CD4-positive, alpha-beta memory T cell (primary cell): ENCODE measurements around the gene DGKZ. TPM values are rescaled to one million over a fixed set of nuclear protein-coding genes. Genes with fewer than 3 reads are reported as not detected.
"Not testable (repeated sequence)": the region's sequence is repeated elsewhere in the genome, so short reads cannot be mapped to it uniquely, and the experiment has no call there.

ENCODE experiments used
- CTCF ChIA-PET: fragments of 350-600 bp; sonication (Branson Sonifier 250); formaldehyde crosslinking; loops from one replicate; lab custom pipeline; 2021; ENCODE audit warnings: inconsistent platforms; ENCODE audit not compliant: partially characterized antibody; lab: Charles Lee
- POLR2A ChIA-PET: fragments of 350-600 bp; sonication (Branson Sonifier 250); formaldehyde crosslinking; loops from one replicate; lab custom pipeline; 2021; ENCODE audit not compliant: partially characterized antibody; lab: Charles Lee
- DNase-seq, 5 donors: peaks; one replicate each; pipeline versions ENCODE4 v3.0.0 to v3.0.0-alpha.2; 2020 to 2022; ENCODE audit warnings: mixed read lengths in 1 of 5
- H3K27ac ChIP-seq: one replicate; pipeline ENCODE4 v1.7.0; 2013; ENCODE audit warnings: low read depth, low read length
- H3K27me3 ChIP-seq: 2 replicates; pipeline ENCODE4 v1.7.0; 2013; ENCODE audit warnings: mild to moderate bottlenecking, low read length, moderate library complexity; ENCODE audit not compliant: insufficient read depth
- H3K36me3 ChIP-seq: 2 replicates; pipeline ENCODE4 v1.7.0; 2013; ENCODE audit warnings: mild to moderate bottlenecking, low read length, moderate library complexity; ENCODE audit not compliant: insufficient read depth
- H3K4me1 ChIP-seq: 2 replicates; pipeline ENCODE4 v1.7.0; 2013; ENCODE audit warnings: mild to moderate bottlenecking, low read length, moderate library complexity; ENCODE audit not compliant: insufficient read depth
- H3K4me3 ChIP-seq, 2 donors: one replicate each; pipeline ENCODE4 v1.7.0; 2013; ENCODE audit warnings: low read length in 2 of 2, mild to moderate bottlenecking in 1 of 2
- H3K9me3 ChIP-seq, 2 donors: one replicate each; pipeline ENCODE4 v1.7.0; 2013; ENCODE audit warnings: low read length in 2 of 2, control low read depth in 1 of 2; ENCODE audit not compliant: control insufficient read depth in 1 of 2
- H3K27ac Mint-ChIP-seq, 7 donors: one replicate each; pipeline ENCODE4 v1.8.0; 2020 to 2021; ENCODE audit warnings: mixed read lengths in 7 of 7, mild to moderate bottlenecking in 6 of 7, inconsistent platforms in 3 of 7, moderate library complexity in 3 of 7
- H3K27me3 Mint-ChIP-seq, 2 donors: one replicate each; pipeline ENCODE4 v1.8.0; 2020 to 2021; ENCODE audit warnings: mixed read lengths in 2 of 2
- H3K36me3 Mint-ChIP-seq, 2 donors: one replicate each; pipeline ENCODE4 v1.8.0; 2020 to 2021; ENCODE audit warnings: mixed read lengths in 2 of 2, inconsistent platforms in 1 of 2, mild to moderate bottlenecking in 1 of 2
- H3K4me1 Mint-ChIP-seq, 4 donors: one replicate each; pipeline ENCODE4 v1.8.0; 2020 to 2021; ENCODE audit warnings: mixed read lengths in 4 of 4, mild to moderate bottlenecking in 1 of 4
- H3K4me3 Mint-ChIP-seq, 8 donors: one replicate each; pipeline ENCODE4 v1.8.0; 2020 to 2021; ENCODE audit warnings: mixed read lengths in 8 of 8, mild to moderate bottlenecking in 7 of 8, moderate library complexity in 6 of 8, inconsistent platforms in 3 of 8
- H3K9me3 Mint-ChIP-seq, 8 donors: one replicate each; pipeline ENCODE4 v1.8.0; 2020 to 2021; ENCODE audit warnings: mixed read lengths in 8 of 8, mild to moderate bottlenecking in 5 of 8, inconsistent platforms in 3 of 8, moderate library complexity in 1 of 8
- intact Hi-C: fragments of 100-400 bp; cut with micrococcal nuclease; formaldehyde crosslinking; loops from one replicate; pipeline ENCODE4 v1.15.1; 2023
- polyA plus RNA-seq, 2 donors: library from polyadenylated mRNA; unstranded; fragments of 300-500 nt; fragmentation: Illumina TruSeq; gene quantifications; one replicate each; pipeline ENCODE4 v1.2.3, GENCODE V29; 2021
- total RNA-seq, 2 experiments: library from RNA; stranded (reverse); gene quantifications; one replicate each; pipeline ENCODE4 v1.2.3, GENCODE V29; 2021

The DGKZ gene
- total and polyA plus RNA-seq, 4 experiments from 2014 or later, result 34.8 to 235 (median 154) TPM

DNA sequence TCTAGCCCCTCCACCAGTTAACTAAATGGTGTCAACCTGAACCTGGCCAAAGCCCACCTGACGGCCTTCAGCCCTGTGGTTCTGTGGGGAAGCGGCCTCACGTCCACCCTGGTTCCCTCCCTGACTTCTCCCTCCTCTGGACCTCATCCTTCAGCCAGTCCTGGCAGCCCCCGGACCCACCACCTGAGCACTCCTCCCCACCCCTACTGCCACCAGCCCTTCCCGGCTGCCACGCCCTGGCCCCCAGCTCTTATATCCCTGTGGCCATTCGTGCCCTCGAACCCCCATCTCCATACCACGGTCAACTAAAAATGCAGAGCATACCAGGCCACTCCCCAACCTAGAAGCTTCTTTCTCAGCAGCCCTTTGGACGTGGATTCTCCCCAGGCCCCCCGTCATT, 30.0 kb downstream of the DGKZ start:
- Histone ChIP-seq H3K27ac (no peak overlapping the region), H3K9me3 (no peaks in the 10 kb centered on the region), H3K4me3 (no peak overlapping the region), H3K27me3 (peaks cover under 1% of the 10 kb centered on the region), H3K4me1 (peaks cover 4% of the 10 kb centered on the region), H3K36me3 (peaks cover 40% of the 10 kb centered on the region)
- ChIA-PET CTCF (interaction anchor here (0.7 to 3.1 kb wide), 4 partner anchors 12 to 33 kb away, joined by 3 to 14 read pairs (median 4); no protein-coding TSS in a partner anchor), POLR2A (interaction anchor here (1.0 to 4.3 kb wide), 6 partner anchors 8 to 32 kb away, joined by 3 to 34 read pairs (median 6); partner anchors contain the start of gene DGKZ)
- peaks cover 0 to 2% (median 0%) of the 10 kb centered on the region in 8 donors for H3K9me3 Mint-ChIP-seq
- H3K36me3 Mint-ChIP-seq, result peaks cover 20 to 42% of the 10 kb centered on the region in 2 donors
- no peak overlapping the region for H3K4me3 Mint-ChIP-seq
- no peak for DNase-seq
- H3K4me1 Mint-ChIP-seq, result peaks cover 4 to 8% (median 6%) of the 10 kb centered on the region in 4 donors
- intact Hi-C loops, result no loop called here
- peaks cover 0 to 5% of the 10 kb centered on the region in 2 donors for H3K27me3 Mint-ChIP-seq
- H3K27ac Mint-ChIP-seq, result peak overlapping the region in 2 of 7 donors; percentile 21 to 26

DNA sequence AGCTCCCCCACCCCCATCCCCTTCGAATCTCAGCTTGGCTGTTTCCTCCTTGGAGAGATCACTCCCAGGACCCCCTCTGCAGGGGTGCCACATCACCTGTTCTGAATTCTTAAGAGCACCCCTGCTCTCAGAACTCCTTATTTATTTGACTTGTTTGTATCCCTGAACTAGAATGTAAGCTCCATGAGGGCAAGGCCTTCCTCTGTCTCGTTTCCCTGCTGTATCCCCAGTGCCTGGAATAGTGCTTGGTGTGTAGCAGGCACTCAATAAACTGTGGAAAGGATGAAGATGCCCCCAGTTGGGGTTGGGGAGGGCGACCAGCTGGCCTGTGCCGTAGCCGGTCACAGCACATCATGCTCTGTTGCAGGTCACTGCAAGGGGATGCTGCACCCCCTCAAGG, 30.6 kb downstream of the DGKZ start:
- ChIA-PET CTCF (interaction anchor here (0.7 to 3.1 kb wide), 5 partner anchors 10 to 34 kb away, joined by 3 to 14 read pairs (median 4); no protein-coding TSS in a partner anchor), POLR2A (interaction anchor here (0.8 to 4.3 kb wide), 8 partner anchors 9 to 45 kb away, joined by 3 to 34 read pairs (median 4); partner anchors contain the start of gene DGKZ)
- no peak overlapping the region for H3K27ac ChIP-seq
- no peak overlapping the region for H3K4me3 ChIP-seq
- peaks cover 10% of the 10 kb centered on the region for H3K4me1 ChIP-seq
- intact Hi-C loops, result no loop called here
- Mint-ChIP-seq H3K27ac (peak overlapping the region in 2 of 7 donors; percentile 21 to 26), H3K27me3 (peaks cover 0 to 5% of the 10 kb centered on the region in 2 donors), H3K9me3 (peaks cover 0 to 2% (median 0%) of the 10 kb centered on the region in 8 donors), H3K4me1 (peaks cover 4 to 9% (median 7%) of the 10 kb centered on the region in 4 donors), H3K4me3 (no peak overlapping the region), H3K36me3 (peaks cover 20 to 39% of the 10 kb centered on the region in 2 donors)
- H3K9me3 ChIP-seq, result no peaks in the 10 kb centered on the region
- peaks cover 5% of the 10 kb centered on the region for H3K27me3 ChIP-seq
- no peak for DNase-seq
- peaks cover 37% of the 10 kb centered on the region for H3K36me3 ChIP-seq

DNA sequence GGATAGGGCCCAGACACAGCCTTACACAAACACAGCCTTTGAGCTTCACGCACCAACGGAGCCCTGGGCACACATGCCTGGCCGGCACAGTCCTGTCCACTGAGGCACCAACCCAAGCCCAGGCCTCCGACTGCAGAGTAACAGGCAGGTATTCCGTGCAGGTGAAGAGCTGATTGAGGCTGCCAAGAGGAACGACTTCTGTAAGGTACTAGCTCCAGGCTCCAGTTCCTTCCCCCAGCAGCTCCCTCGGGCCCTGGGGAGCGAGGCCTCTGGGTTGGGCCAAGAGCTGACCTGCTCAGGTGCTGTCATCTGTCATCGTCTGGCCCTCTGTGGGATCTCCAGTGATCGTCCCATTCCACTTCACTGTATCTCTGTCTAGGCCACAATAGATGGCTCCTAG, 31.0 kb downstream of the DGKZ start:
- Histone ChIP-seq H3K36me3 (peaks cover 37% of the 10 kb centered on the region), H3K27ac (no peak overlapping the region), H3K4me1 (peaks cover 12% of the 10 kb centered on the region), H3K9me3 (no peaks in the 10 kb centered on the region), H3K27me3 (peaks cover 6% of the 10 kb centered on the region), H3K4me3 (no peak overlapping the region)
- Mint-ChIP-seq H3K9me3 (peaks cover 0 to 2% (median 0%) of the 10 kb centered on the region in 8 donors), H3K4me1 (peaks cover 4 to 9% (median 7%) of the 10 kb centered on the region in 4 donors), H3K36me3 (peaks cover 20 to 37% of the 10 kb centered on the region in 2 donors), H3K4me3 (no peak overlapping the region), H3K27ac (peak overlapping the region in 3 of 7 donors; percentile 50 to 63 (median 51)), H3K27me3 (peaks cover 0 to 5% of the 10 kb centered on the region in 2 donors)
- intact Hi-C loops, result no loop called here
- POLR2A ChIA-PET, result interaction anchor here (0.8 to 4.3 kb wide), 8 partner anchors 9 to 46 kb away, joined by 3 to 34 read pairs (median 4); partner anchors contain the start of gene DGKZ
- no peak for DNase-seq
- CTCF ChIA-PET, result interaction anchor here (1.1 to 3.1 kb wide), 4 partner anchors 10 to 28 kb away, joined by 3 to 14 read pairs (median 5); no protein-coding TSS in a partner anchor

DNA sequence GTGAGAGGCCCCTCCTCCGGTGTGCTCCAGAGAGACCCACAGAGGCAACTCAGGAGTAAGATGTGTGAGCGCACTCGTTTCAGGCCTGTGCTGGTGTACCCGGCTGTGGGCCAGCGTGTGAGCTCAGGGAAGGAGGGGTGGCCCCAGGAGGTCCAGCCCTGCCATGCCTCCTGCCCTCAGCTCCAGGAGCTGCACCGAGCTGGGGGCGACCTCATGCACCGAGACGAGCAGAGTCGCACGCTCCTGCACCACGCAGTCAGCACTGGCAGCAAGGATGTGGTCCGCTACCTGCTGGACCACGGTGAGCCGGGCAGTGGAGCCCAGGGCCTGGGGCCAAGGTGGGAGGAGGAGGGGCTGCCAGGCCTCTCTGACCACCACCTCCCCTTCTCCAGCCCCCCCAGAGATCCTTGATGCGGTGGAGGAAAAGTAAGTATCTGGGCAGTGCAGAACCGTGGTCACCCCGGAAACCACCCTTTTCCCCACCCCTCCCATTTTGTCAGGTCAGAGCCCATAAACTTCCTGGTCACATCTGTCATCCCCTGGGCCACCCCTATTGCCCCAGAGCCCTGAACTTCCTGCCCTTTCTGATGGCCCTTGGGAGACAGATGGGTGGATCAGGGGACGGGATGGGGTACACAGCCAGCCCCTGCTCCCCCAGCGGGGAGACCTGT, 31.7 kb downstream of the DGKZ start:
- H3K9me3 ChIP-seq, result no peaks in the 10 kb centered on the region
- CTCF ChIA-PET, result interaction anchor here (1.1 to 3.1 kb wide), 4 partner anchors 10 to 26 kb away, joined by 4 to 14 read pairs (median 5); no protein-coding TSS in a partner anchor
- no peak overlapping the region for H3K4me3 ChIP-seq
- H3K27ac ChIP-seq, result no peak overlapping the region
- intact Hi-C loops, result no loop called here
- H3K4me1 Mint-ChIP-seq, result peaks cover 4 to 9% (median 7%) of the 10 kb centered on the region in 4 donors
- POLR2A ChIA-PET, result interaction anchor here (0.8 to 4.3 kb wide), 9 partner anchors 10 to 46 kb away, joined by 3 to 34 read pairs (median 4); partner anchors contain the start of gene DGKZ
- H3K36me3 ChIP-seq, result peaks cover 31% of the 10 kb centered on the region
- no peak for DNase-seq
- peaks cover 12% of the 10 kb centered on the region for H3K27me3 ChIP-seq
- peaks cover 20 to 37% of the 10 kb centered on the region in 2 donors for H3K36me3 Mint-ChIP-seq
- H3K4me3 Mint-ChIP-seq, result peak overlapping the region in 6 of 8 donors; percentile 38 to 70 (median 61)
- peaks cover 12% of the 10 kb centered on the region for H3K4me1 ChIP-seq
- peaks cover 0 to 2% (median 0%) of the 10 kb centered on the region in 8 donors for H3K9me3 Mint-ChIP-seq
- peaks cover 0 to 11% of the 10 kb centered on the region in 2 donors for H3K27me3 Mint-ChIP-seq
- peak overlapping the region; percentile 41 to 81 (median 73) for H3K27ac Mint-ChIP-seq

DNA sequence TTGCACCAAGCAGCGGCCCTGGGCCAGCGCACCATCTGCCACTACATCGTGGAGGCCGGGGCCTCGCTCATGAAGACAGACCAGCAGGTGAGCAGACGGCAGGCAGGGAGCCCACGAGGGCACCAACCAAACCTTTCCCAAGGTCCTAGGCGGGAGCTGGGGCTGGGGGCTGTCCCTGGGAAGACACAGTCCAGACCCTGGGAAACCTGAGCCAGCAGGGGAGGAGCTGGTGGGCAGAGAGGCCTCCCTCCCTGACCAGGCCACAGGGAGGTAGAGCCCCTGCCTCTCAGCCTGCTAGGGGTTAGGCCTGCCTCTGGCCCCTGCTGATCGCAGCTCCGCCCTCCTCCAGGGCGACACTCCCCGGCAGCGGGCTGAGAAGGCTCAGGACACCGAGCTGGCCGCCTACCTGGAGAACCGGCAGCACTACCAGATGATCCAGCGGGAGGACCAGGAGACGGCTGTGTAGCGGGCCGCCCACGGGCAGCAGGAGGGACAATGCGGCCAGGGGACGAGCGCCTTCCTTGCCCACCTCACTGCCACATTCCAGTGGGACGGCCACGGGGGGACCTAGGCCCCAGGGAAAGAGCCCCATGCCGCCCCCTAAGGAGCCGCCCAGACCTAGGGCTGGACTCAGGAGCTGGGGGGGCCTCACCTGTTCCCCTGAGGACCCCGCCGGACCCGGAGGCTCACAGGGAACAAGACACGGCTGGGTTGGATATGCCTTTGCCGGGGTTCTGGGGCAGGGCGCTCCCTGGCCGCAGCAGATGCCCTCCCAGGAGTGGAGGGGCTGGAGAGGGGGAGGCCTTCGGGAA, 32.4 kb downstream of the DGKZ start:
- Histone ChIP-seq H3K4me1 (peaks cover 12% of the 10 kb centered on the region), H3K36me3 (peaks cover 24% of the 10 kb centered on the region), H3K27me3 (peaks cover 12% of the 10 kb centered on the region)
- peaks cover 0 to 11% of the 10 kb centered on the region in 2 donors for H3K27me3 Mint-ChIP-seq
- H3K9me3 Mint-ChIP-seq, DNase-seq, H3K27ac ChIP-seq, H3K4me3 ChIP-seq, H3K4me1 Mint-ChIP-seq, H3K9me3 ChIP-seq: not testable (repeated sequence)
- H3K27ac Mint-ChIP-seq, result peak overlapping the region; percentile 41 to 77 (median 73)
- H3K36me3 Mint-ChIP-seq, result peaks cover 20 to 37% of the 10 kb centered on the region in 2 donors
- POLR2A ChIA-PET, result interaction anchor here (0.9 to 4.3 kb wide), 7 partner anchors 12 to 181 kb away, joined by 3 to 34 read pairs (median 3); partner anchors contain the start of genes CHRM4 and DGKZ
- peak overlapping the region in 6 of 8 donors; percentile 40 to 70 (median 58) for H3K4me3 Mint-ChIP-seq
- CTCF ChIA-PET, result interaction anchor here (1.8 to 3.1 kb wide), 2 partner anchors 9 to 26 kb away, joined by 4 to 14 read pairs; no protein-coding TSS in a partner anchor
- intact Hi-C loops, result loop anchor here (5.0 kb wide), 1 partner anchor 32 kb away; the partner anchor contains the start of gene DGKZ

DNA sequence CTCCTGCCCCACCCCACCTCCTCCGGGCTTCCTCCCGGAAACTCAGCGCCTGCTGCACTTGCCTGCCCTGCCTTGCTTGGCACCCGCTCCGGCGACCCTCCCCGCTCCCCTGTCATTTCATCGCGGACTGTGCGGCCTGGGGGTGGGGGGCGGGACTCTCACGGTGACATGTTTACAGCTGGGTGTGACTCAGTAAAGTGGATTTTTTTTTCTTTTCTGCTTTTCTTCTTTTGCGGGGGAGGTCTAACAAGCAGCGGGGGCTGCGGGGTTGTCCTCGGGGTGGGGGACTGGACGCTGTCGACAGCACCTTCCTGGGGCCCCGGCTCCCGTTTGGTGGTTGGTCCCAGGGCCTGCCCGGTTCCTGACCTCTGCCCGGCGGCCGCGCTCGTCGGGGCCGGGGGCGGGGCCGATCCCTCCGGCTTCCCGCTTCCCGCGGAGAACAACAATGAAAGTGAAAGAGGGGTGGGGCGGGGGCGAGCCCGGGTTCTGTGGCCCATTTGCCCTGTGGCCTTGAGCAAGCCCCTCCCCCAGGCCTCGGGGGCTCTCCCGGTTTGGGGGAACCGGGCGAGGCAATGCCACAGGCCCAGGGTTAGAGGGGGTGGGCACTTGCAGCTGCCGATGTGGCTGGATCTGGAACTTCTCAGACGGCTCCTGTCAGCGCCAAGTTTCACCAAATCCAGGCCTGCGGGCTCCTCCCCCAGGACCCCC, 33.2 kb downstream of the DGKZ start:
- DNase-seq, result peak; percentile 41 to 79 (median 47)
- H3K36me3 Mint-ChIP-seq, result peaks cover 18 to 31% of the 10 kb centered on the region in 2 donors
- ChIA-PET POLR2A (interaction anchor here (0.9 to 4.3 kb wide), 9 partner anchors 8 to 213 kb away, joined by 3 to 34 read pairs (median 4); partner anchors contain the start of genes AMBRA1, CHRM4 and DGKZ), CTCF (interaction anchor here (0.5 to 1.8 kb wide), 2 partner anchors 8 to 20 kb away, joined by 3 to 4 read pairs; no protein-coding TSS in a partner anchor)
- peaks cover 3 to 15% of the 10 kb centered on the region in 2 donors for H3K27me3 Mint-ChIP-seq
- H3K9me3 Mint-ChIP-seq, result peaks cover 0 to 2% (median 0%) of the 10 kb centered on the region in 8 donors
- Histone ChIP-seq H3K27ac (peak overlapping the region; percentile 49), H3K9me3 (no peaks in the 10 kb centered on the region), H3K27me3 (peaks cover 12% of the 10 kb centered on the region), H3K4me3 (peak overlapping the region; percentile 29 to 60), H3K4me1 (peaks cover 12% of the 10 kb centered on the region), H3K36me3 (peaks cover 16% of the 10 kb centered on the region)
- H3K4me1 Mint-ChIP-seq, result peaks cover 4 to 9% (median 7%) of the 10 kb centered on the region in 4 donors
- H3K4me3 Mint-ChIP-seq, result peak overlapping the region; percentile 80 to 90 (median 82)
- H3K27ac Mint-ChIP-seq, result peak overlapping the region; percentile 32 to 86 (median 71)
- intact Hi-C loops, result loop anchor here (5.0 kb wide), 1 partner anchor 33 kb away; the partner anchor contains the start of gene DGKZ
